K562 (cell line): ENCODE measurements around the gene FGD6. TPM values are rescaled to one million over a fixed set of nuclear protein-coding genes. Genes with fewer than 3 reads are reported as not detected.

ENCODE experiments used
- GTF2E2 ChIP-seq: fragments of 200-800 bp; sonication (Bioruptor generic); IDR thresholded peaks from 2 replicates; pipeline ENCODE4 v1.6.1; 2016; ENCODE audit warnings: missing genetic modification characterization, missing compliant biosample characterization
- ILF3 ChIP-seq: fragments of 450-650 bp; IDR thresholded peaks from 2 replicates; pipeline ENCODE4 v1.6.1; 2018; ENCODE audit warnings: antibody characterized with exemption, mild to moderate bottlenecking, moderate library complexity, borderline replicate concordance
- POLR3G ChIP-seq: IDR thresholded peaks from 2 replicates; pipeline ENCODE4 v1.6.1; 2011; ENCODE audit not compliant: insufficient read length, insufficient replicate concordance; ENCODE audit errors: extremely low read depth
- PURB ChIP-seq: sonication (generic); formaldehyde crosslinking; IDR thresholded peaks from 2 replicates; pipeline ENCODE4 v1.9.0; 2021; ENCODE audit warnings: low read depth, mild to moderate bottlenecking, missing genetic modification reagents
- STAT5A ChIP-seq: IDR thresholded peaks from 2 replicates; pipeline ENCODE4 v1.6.1; 2012; ENCODE audit warnings: low read length, inconsistent platforms, borderline replicate concordance
- TBL1XR1 ChIP-seq, 2 experiments: IDR thresholded peaks; 2 replicates each; pipeline ENCODE4 v1.6.1; 2012; ENCODE audit warnings: improper control_type of control experiment in 2 of 2, low read length in 2 of 2, mild to moderate bottlenecking in 1 of 2
- YY1 ChIP-seq, 3 experiments: IDR thresholded peaks; 2 replicates each; pipeline ENCODE4 v1.6.1; 2011; ENCODE audit warnings: low read length in 2 of 3, mild to moderate bottlenecking in 2 of 3, moderate library complexity in 2 of 3, borderline replicate concordance in 1 of 3, control low read depth in 1 of 3, low read depth in 1 of 3; ENCODE audit not compliant: insufficient read depth in 3 of 3, insufficient replicate concordance in 2 of 3, control insufficient read depth in 1 of 3, insufficient read length in 1 of 3; ENCODE audit errors: extremely low read depth in 1 of 3
- ZFP91 ChIP-seq: sonication (generic); formaldehyde crosslinking; IDR thresholded peaks from 2 replicates; pipeline ENCODE4 v1.8.0; 2022; ENCODE audit warnings: mild to moderate bottlenecking, missing genetic modification reagents
- ZNF143 ChIP-seq: sonication (generic); formaldehyde crosslinking; IDR thresholded peaks from 2 replicates; pipeline ENCODE4 v1.9.0; 2022; ENCODE audit warnings: mild to moderate bottlenecking, missing genetic modification reagents
- ZNF232 ChIP-seq: sonication (generic); formaldehyde crosslinking; IDR thresholded peaks from 2 replicates; pipeline ENCODE4 v1.8.0; 2022; ENCODE audit warnings: mild to moderate bottlenecking, missing genetic modification reagents
- ZNF507 ChIP-seq: conservative IDR thresholded peaks from 2 replicates; pipeline ENCODE4 v1.6.1; 2017; ENCODE audit warnings: missing genetic modification characterization, missing compliant biosample characterization
- ZNF561 ChIP-seq: fragments of 450-650 bp; formaldehyde crosslinking; conservative IDR thresholded peaks from 2 replicates; pipeline ENCODE4 v1.4.0; 2020; ENCODE audit warnings: mild to moderate bottlenecking, moderate library complexity
- polyA plus RNA-seq, 8 experiments: library from polyadenylated mRNA; depleted of rRNA in 4 of 8; stranded (reverse) in 5 of 8; unstranded in 3 of 8; fragments of >200 nt; fragmentation: Nextera tagmentation in 2 of 8; fragmentation: Illumina TruSeq in 1 of 8; extraction: Ambion mirVana in 2 of 8; extraction: Trizol in 1 of 8; gene quantifications; 2 replicates each; pipeline versions ENCODE4 v1.2.1 to v1.2.3, GENCODE V29; 2011 to 2014; ENCODE audit warnings: inconsistent platforms in 1 of 8, missing spikeins in 1 of 8
- total RNA-seq, 7 experiments: library from RNA; depleted of rRNA in 6 of 7; stranded (reverse); fragments of >200 nt in 6 of 7; fragmentation: Illumina TruSeq in 2 of 7; extraction: Trizol in 2 of 7; gene quantifications; 2 replicates each; pipeline versions ENCODE4 v1.2.1 to v1.2.3, GENCODE V29; 2011 to 2021; ENCODE audit warnings: low replicate concordance in 1 of 7
- TF ChIP-seq, protein P1 (sequence below): fragments of 450-650 bp; IDR thresholded peaks from 2 replicates; pipeline ENCODE4 v1.7.1; 2018; ENCODE audit warnings: mild to moderate bottlenecking, low read depth; ENCODE audit not compliant: partially characterized antibody
- TF ChIP-seq, protein P2 (sequence below), 2 experiments: fragments of 450-650 bp in 1 of 2; sonication (generic) in 1 of 2; formaldehyde crosslinking in 1 of 2; IDR thresholded peaks; 2 replicates each; pipeline versions ENCODE4 v1.7.1 to v1.9.0; 2016 to 2022; ENCODE audit warnings: inconsistent platforms in 1 of 2, mild to moderate bottlenecking in 1 of 2, missing genetic modification reagents in 1 of 2

FGD6 gene
- total and polyA plus RNA-seq, 9 of the 15 experiments (the other 6 are each of a cell fraction or from before 2014, with no cell fraction given): 1.5 to 11.1 (median 5.8) TPM

DNA sequence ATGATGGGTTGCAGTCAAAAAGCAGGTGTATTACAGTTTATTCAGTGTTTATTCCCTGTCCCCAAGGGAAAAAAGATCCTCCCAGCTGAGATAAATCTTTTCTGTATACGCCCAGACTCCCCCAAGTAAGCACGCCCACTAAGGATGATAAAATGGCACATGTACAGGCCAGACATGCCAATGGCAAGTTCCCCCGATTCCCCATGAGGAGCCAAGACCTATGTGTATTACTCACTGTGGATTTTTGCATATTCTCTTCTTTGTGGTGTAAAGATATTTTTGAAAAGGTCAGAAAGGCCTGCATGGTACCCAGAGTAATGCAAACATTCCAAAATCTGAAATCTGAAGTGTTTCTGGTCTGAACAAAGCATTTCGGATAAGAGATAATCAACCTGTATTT is 166.0 kb downstream of the FGD6 start (continued):
- no peak for TF ChIP-seq POLR3G
- TF ChIP-seq YY1 (IDR thresholded peaks at IDR 0.05; ENCODE audit: borderline replicate concordance in 1 of 3, control insufficient read depth in 1 of 3, extremely low read depth in 1 of 3, insufficient read depth in 3 of 3, insufficient read length in 1 of 3, insufficient replicate concordance in 2 of 3, low read depth in 1 of 3, low read length in 2 of 3): no peak
- TF ChIP-seq ZNF143: no peak
- TF ChIP-seq ZNF561 (CRISPR knock-in tag): no peak
- TF ChIP-seq ZFP91 (CRISPR knock-in tag): no peak
- TF ChIP-seq TBL1XR1 (IDR thresholded peaks at IDR 0.05; ENCODE audit: low read length in 2 of 2): no peak
- TF ChIP-seq, protein P1, sequence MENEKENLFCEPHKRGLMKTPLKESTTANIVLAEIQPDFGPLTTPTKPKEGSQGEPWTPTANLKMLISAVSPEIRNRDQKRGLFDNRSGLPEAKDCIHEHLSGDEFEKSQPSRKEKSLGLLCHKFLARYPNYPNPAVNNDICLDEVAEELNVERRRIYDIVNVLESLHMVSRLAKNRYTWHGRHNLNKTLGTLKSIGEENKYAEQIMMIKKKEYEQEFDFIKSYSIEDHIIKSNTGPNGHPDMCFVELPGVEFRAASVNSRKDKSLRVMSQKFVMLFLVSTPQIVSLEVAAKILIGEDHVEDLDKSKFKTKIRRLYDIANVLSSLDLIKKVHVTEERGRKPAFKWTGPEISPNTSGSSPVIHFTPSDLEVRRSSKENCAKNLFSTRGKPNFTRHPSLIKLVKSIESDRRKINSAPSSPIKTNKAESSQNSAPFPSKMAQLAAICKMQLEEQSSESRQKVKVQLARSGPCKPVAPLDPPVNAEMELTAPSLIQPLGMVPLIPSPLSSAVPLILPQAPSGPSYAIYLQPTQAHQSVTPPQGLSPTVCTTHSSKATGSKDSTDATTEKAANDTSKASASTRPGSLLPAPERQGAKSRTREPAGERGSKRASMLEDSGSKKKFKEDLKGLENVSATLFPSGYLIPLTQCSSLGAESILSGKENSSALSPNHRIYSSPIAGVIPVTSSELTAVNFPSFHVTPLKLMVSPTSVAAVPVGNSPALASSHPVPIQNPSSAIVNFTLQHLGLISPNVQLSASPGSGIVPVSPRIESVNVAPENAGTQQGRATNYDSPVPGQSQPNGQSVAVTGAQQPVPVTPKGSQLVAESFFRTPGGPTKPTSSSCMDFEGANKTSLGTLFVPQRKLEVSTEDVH: no peak
- TF ChIP-seq PURB (CRISPR knock-in tag): no peak
- no peak for TF ChIP-seq ILF3
- TF ChIP-seq ZNF232 (CRISPR knock-in tag): no peak
- TF ChIP-seq, protein P2, sequence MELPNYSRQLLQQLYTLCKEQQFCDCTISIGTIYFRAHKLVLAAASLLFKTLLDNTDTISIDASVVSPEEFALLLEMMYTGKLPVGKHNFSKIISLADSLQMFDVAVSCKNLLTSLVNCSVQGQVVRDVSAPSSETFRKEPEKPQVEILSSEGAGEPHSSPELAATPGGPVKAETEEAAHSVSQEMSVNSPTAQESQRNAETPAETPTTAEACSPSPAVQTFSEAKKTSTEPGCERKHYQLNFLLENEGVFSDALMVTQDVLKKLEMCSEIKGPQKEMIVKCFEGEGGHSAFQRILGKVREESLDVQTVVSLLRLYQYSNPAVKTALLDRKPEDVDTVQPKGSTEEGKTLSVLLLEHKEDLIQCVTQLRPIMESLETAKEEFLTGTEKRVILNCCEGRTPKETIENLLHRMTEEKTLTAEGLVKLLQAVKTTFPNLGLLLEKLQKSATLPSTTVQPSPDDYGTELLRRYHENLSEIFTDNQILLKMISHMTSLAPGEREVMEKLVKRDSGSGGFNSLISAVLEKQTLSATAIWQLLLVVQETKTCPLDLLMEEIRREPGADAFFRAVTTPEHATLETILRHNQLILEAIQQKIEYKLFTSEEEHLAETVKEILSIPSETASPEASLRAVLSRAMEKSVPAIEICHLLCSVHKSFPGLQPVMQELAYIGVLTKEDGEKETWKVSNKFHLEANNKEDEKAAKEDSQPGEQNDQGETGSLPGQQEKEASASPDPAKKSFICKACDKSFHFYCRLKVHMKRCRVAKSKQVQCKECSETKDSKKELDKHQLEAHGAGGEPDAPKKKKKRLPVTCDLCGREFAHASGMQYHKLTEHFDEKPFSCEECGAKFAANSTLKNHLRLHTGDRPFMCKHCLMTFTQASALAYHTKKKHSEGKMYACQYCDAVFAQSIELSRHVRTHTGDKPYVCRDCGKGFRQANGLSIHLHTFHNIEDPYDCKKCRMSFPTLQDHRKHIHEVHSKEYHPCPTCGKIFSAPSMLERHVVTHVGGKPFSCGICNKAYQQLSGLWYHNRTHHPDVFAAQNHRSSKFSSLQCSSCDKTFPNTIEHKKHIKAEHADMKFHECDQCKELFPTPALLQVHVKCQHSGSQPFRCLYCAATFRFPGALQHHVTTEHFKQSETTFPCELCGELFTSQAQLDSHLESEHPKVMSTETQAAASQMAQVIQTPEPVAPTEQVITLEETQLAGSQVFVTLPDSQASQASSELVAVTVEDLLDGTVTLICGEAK (IDR thresholded peaks at IDR 0.05): no peak
- TF ChIP-seq, protein P2 (CRISPR knock-in tag; IDR thresholded peaks at IDR 0.05): no peak
- no peak for TF ChIP-seq STAT5A
- no peak for TF ChIP-seq GTF2E2 (tag)
- no peak for TF ChIP-seq ZNF507 (tag)
